CD4-positive, alpha-beta T cell treated with Interleukin-6 at 100 ng/mL for 8 hours (primary cell): ENCODE results near the gene ADARB1.

ENCODE experiments used
- DNase-seq: peaks from one replicate; pipeline ENCODE4 v3.0.0-alpha.2; 2020; ENCODE audit warnings: mixed read lengths, low spot score

ADARB1 gene

GRCh38 chr21:45267390-45267760, 193.0 kb downstream of the ADARB1 start:
- DNase-seq, result no peak

DNA sequence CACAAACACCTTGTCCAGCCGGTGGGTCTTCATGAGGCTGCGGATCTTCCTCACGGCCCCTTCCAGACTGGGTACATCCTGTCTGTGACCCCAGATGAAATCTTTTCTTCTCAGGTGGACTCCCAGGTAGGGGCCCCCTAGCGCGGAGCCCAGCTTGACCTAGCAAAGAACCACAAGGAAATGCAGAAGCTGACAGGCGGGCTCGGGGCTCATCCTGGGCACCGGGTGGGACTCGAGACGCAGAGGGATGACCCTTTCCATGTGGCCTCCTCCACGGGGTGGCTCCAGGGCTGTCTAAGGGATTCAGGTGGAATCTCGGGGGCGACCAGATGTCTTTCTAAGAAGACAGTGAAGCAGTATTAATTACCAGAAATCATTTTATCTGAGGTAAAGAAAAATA, 195.5 kb downstream of the ADARB1 start:
- DNase-seq, result no peak

GRCh38 chr21:45270306-45270821, 196.0 kb downstream of the ADARB1 start:
- no peak for DNase-seq
